Panc1 (cell line): ENCODE results near the gene SMIM31. TPM values are rescaled to one million over a fixed set of nuclear protein-coding genes. Genes with fewer than 3 reads are reported as not detected.

Source experiments
- ATAC-seq: fragments of 200-7000 bp; cut with Tn5 transposase; 2 replicates; pipeline ENCODE4 v1.9.1; 2020; ENCODE audit warnings: mild to moderate bottlenecking, moderate library complexity
- Bru-seq: library from RNA; stranded (reverse); fragments of 400-500 nt; gene quantifications from one replicate; lab custom pipeline; 2021; lab: Mats Ljungman, UMichigan
- BruChase-seq, 2 experiments: library from RNA; stranded (reverse); fragments of 400-500 nt; gene quantifications; one replicate each; lab custom pipeline; 2021; lab: Mats Ljungman, UMichigan
- BruUV-seq: library from RNA; stranded (reverse); fragments of 400-500 nt; replicated peaks from 2 replicates; lab custom pipeline; 2021; lab: Mats Ljungman, UMichigan
- CTCF ChIA-PET: fragments of 300-600 bp; sonication (Branson Sonifier 250); formaldehyde crosslinking; loops from one replicate; lab custom pipeline; 2022; ENCODE audit warnings: antibody characterized with exemption; lab: Charles Lee
- POLR2A ChIA-PET: fragments of 300-600 bp; sonication (Branson Sonifier 250); formaldehyde crosslinking; loops from one replicate; lab custom pipeline; 2022; ENCODE audit warnings: antibody characterized with exemption; lab: Charles Lee
- DNase-seq: peaks from one replicate; pipeline ENCODE4 v3.0.0-alpha.2; 2010; ENCODE audit warnings: low read depth, low spot score
- H3K27ac ChIP-seq: 2 replicates; pipeline ENCODE4 v1.5.1; 2011; ENCODE audit warnings: mild to moderate bottlenecking, low read length, inconsistent platforms
- H3K27me3 ChIP-seq: fragments of 200-500 bp; sonication (Bioruptor generic); 2 replicates; pipeline ENCODE4 v1.6.0; 2014; ENCODE audit warnings: low read length, inconsistent platforms; ENCODE audit not compliant: control insufficient read depth, insufficient read depth
- H3K36me3 ChIP-seq: fragments of 200-500 bp; sonication (Bioruptor generic); 2 replicates; pipeline ENCODE4 v1.5.1; 2014; ENCODE audit warnings: inconsistent platforms, mild to moderate bottlenecking, low read length, moderate library complexity; ENCODE audit not compliant: control insufficient read depth, insufficient read depth
- H3K4me1 ChIP-seq: 2 replicates; pipeline ENCODE4 v1.5.1; 2011; ENCODE audit warnings: inconsistent platforms, mild to moderate bottlenecking, low read length, moderate library complexity; ENCODE audit not compliant: control insufficient read depth, insufficient read depth
- H3K4me3 ChIP-seq, 2 experiments: 2 replicates each; pipeline ENCODE4 v1.5.1; 2011 to 2012; ENCODE audit warnings: low read depth in 2 of 2, low read length in 2 of 2, mild to moderate bottlenecking in 2 of 2, inconsistent platforms in 1 of 2, moderate library complexity in 1 of 2
- H3K9me3 ChIP-seq: fragments of 200-500 bp; sonication (Bioruptor generic); 2 replicates; pipeline ENCODE4 v1.5.1; 2014; ENCODE audit warnings: low read depth, mild to moderate bottlenecking, inconsistent platforms, low read length, moderate library complexity; ENCODE audit not compliant: control insufficient read depth, insufficient read depth
- POLR2AphosphoS5 ChIP-seq: IDR thresholded peaks from 2 replicates; pipeline ENCODE4 v1.6.1; 2012; ENCODE audit warnings: mild to moderate bottlenecking, low read depth, low read length, moderate library complexity
- REST ChIP-seq, 2 experiments: IDR thresholded peaks; 2 replicates each; pipeline ENCODE4 v1.6.1; 2011 to 2012; ENCODE audit warnings: low read depth in 2 of 2, control low read depth in 1 of 2, low read length in 1 of 2, mild to moderate bottlenecking in 1 of 2, moderate library complexity in 1 of 2; ENCODE audit not compliant: insufficient read depth in 1 of 2
- SIN3A ChIP-seq: IDR thresholded peaks from 2 replicates; pipeline ENCODE4 v1.6.1; 2012; ENCODE audit warnings: low read depth, mild to moderate bottlenecking, low read length, moderate library complexity, borderline replicate concordance; ENCODE audit not compliant: insufficient read depth
- TCF7L2 ChIP-seq: IDR thresholded peaks from 2 replicates; pipeline ENCODE4 v1.6.1; 2011; ENCODE audit warnings: mild to moderate bottlenecking, low read depth, low read length, inconsistent platforms
- in situ Hi-C: cut with HindIII; loops from 2 replicates; pipeline ENCODE4 v1.10.0; 2016; ENCODE audit warnings: low sequenced_read_pairs, low pct_unique_long_range_greater_than_20kb
- intact Hi-C: fragments of 100-400 bp; cut with micrococcal nuclease; formaldehyde crosslinking; loops from one replicate; pipeline ENCODE4 v1.10.0; 2022; ENCODE audit not compliant: unreplicated experiment
- long read RNA-seq: library from polyadenylated mRNA; unstranded; transcript quantifications from one replicate; pipeline ENCODE4 v2.0.0, GENCODE V29; 2021; ENCODE audit not compliant: unreplicated experiment
- polyA plus RNA-seq: library from polyadenylated mRNA; unstranded; fragments of >200 nt; gene quantifications from one replicate; pipeline ENCODE4 v1.2.1, GENCODE V29; 2012; ENCODE audit warnings: missing spikeins; ENCODE audit not compliant: insufficient read length
- total RNA-seq: library from RNA; stranded (reverse); gene quantifications from one replicate; pipeline ENCODE4 v1.2.1, GENCODE V29; 2021; ENCODE audit not compliant: unreplicated experiment
- TF ChIP-seq, protein P1 (sequence below): fragments of 450-650 bp; IDR thresholded peaks from 2 replicates; pipeline ENCODE4 v1.5.1; 2017; ENCODE audit warnings: mild to moderate bottlenecking

The SMIM31 gene
- total RNA-seq = not detected
- not detected for polyA plus RNA-seq
- percentile 2 among the genes with signal in this experiment for Bru-seq, nascent RNA
- BruChase-seq, experiment 1, labeled RNA remaining after a 2-hour chase = not detected
- percentile 2 among the genes with signal in this experiment for BruChase-seq, experiment 2, labeled RNA remaining after a 6-hour chase
- long read RNA-seq = 0 reads

DNA sequence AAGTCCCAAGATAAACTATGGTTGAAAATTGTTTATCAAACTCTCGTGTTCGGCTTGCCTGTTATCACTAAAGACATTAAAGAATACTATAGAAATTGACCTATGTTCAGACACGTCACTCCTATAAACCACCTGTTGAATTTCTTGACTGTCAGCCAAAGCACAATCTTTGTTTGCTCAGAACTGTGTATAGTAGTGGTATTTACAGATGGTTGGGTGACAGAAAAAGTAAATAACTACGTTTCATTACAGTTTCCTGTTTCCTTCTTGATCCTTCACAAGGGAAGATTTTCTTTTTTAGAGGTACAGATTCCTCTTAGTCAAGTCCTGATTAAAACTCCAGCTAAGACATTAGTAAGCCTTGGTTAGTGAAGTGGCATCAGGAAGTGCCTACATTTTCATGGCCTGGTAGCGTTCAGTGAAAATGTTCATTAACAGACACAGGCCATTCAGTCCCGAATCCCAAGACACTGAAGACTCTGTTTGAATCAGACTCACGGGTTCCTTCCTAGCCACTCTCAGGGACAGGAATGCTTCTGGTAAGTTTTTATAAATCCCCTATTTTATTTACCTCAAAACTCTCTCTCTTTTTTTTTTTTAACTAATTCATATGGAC is at the start of gene SMIM31:
Gene SMIM31, plus strand, starts transcription at position 259 of the 616 bp plus-strand sequence. CDS start 16,313 bp downstream, outside the sequence.
- ChIA-PET POLR2A (no interaction called here), CTCF (interaction anchor here (0.5 kb wide), 1 partner anchor 359 kb away, joined by 4 read pairs; the partner anchor contains the start of gene TMEM192)
- TF ChIP-seq SIN3A = no peak
- TF ChIP-seq POLR2AphosphoS5 = no peak
- no peak for TF ChIP-seq REST (IDR thresholded peaks at IDR 0.05; ENCODE audit: insufficient read depth in 1 of 2, low read depth in 2 of 2, low read length in 1 of 2)
- no peak for TF ChIP-seq TCF7L2
- TF ChIP-seq, protein P1, sequence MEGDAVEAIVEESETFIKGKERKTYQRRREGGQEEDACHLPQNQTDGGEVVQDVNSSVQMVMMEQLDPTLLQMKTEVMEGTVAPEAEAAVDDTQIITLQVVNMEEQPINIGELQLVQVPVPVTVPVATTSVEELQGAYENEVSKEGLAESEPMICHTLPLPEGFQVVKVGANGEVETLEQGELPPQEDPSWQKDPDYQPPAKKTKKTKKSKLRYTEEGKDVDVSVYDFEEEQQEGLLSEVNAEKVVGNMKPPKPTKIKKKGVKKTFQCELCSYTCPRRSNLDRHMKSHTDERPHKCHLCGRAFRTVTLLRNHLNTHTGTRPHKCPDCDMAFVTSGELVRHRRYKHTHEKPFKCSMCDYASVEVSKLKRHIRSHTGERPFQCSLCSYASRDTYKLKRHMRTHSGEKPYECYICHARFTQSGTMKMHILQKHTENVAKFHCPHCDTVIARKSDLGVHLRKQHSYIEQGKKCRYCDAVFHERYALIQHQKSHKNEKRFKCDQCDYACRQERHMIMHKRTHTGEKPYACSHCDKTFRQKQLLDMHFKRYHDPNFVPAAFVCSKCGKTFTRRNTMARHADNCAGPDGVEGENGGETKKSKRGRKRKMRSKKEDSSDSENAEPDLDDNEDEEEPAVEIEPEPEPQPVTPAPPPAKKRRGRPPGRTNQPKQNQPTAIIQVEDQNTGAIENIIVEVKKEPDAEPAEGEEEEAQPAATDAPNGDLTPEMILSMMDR = no peak
- Histone ChIP-seq H3K4me3 (no peak within 1 kb of the TSS), H3K27ac (no peak within 1 kb of the TSS), H3K27me3 (no peaks in the 10 kb centered on the region), H3K36me3 (no peaks in the 10 kb centered on the region), H3K9me3 (no peaks in the 10 kb centered on the region), H3K4me1 (no peaks in the 10 kb centered on the region)
- no peak for DNase-seq
- in situ Hi-C loops = no loop called here
- ATAC-seq = no peak
- BruUV-seq = no TSS peak
- intact Hi-C loops = no loop called here

- DNase-seq = no peak
- intact Hi-C loops (no loop called here), in situ Hi-C loops (no loop called here)
- H3K9me3 ChIP-seq = no peaks in the 10 kb centered on the region
- H3K27me3 ChIP-seq = no peaks in the 10 kb centered on the region
- no peak overlapping the region for H3K27ac ChIP-seq
- no peak for TF ChIP-seq POLR2AphosphoS5
- TF ChIP-seq, protein P1 = no peak
- no peak for TF ChIP-seq REST (IDR thresholded peaks at IDR 0.05; ENCODE audit: insufficient read depth in 1 of 2, low read depth in 2 of 2, low read length in 1 of 2)
- TF ChIP-seq TCF7L2 = no peak
- TF ChIP-seq SIN3A = no peak
- no peak overlapping the region for H3K4me3 ChIP-seq
- ATAC-seq = no peak
- H3K36me3 ChIP-seq = no peaks in the 10 kb centered on the region
- no TSS peak for BruUV-seq
- CTCF ChIA-PET = no interaction called here
- POLR2A ChIA-PET = no interaction called here
- no peaks in the 10 kb centered on the region for H3K4me1 ChIP-seq
Measured at GRCh38 chr4:164706675-164707074, 47.3 kb upstream of the SMIM31 start.
